CD4-positive, alpha-beta T cell (primary cell): ENCODE measurements around the gene NUDT3. TPM values are rescaled to one million over a fixed set of nuclear protein-coding genes. Genes with fewer than 3 reads are reported as not detected.

Source experiments
- ATAC-seq: fragments of 200-7000 bp; cut with Tn5 transposase; one replicate; pipeline ENCODE4 v1.10.0; 2022; ENCODE audit warnings: mild to moderate bottlenecking; ENCODE audit not compliant: poor library complexity
- CTCF ChIA-PET: fragments of 350-600 bp; sonication (Branson Sonifier 250); formaldehyde crosslinking; loops from one replicate; lab custom pipeline; 2021; ENCODE audit warnings: antibody characterized with exemption, inconsistent platforms; lab: Charles Lee
- POLR2A ChIA-PET: fragments of 350-600 bp; sonication (Branson Sonifier 250); formaldehyde crosslinking; loops from one replicate; lab custom pipeline; 2021; ENCODE audit warnings: antibody characterized with exemption, inconsistent platforms; lab: Charles Lee
- DNase-seq, 14 experiments: peaks; one replicate each; pipeline ENCODE4 v3.0.0-alpha.2; 2013 to 2020; ENCODE audit warnings: mixed read lengths in 2 of 14
- H3K27ac ChIP-seq, 2 donors: one replicate each; pipeline versions ENCODE4 v1.5.1 to v1.7.0; 2013; ENCODE audit warnings: low read length in 2 of 2, low read depth in 1 of 2, mild to moderate bottlenecking in 1 of 2
- H3K27me3 ChIP-seq, 2 experiments: 1 replicate in 1 of 2; 2 replicates in 1 of 2; pipeline versions ENCODE4 v1.6.1 to v1.7.0; 2013; ENCODE audit warnings: low read length in 2 of 2, control low read depth in 1 of 2, mild to moderate bottlenecking in 1 of 2, moderate library complexity in 1 of 2; ENCODE audit not compliant: insufficient read depth in 2 of 2, control insufficient read depth in 1 of 2
- H3K36me3 ChIP-seq: one replicate; pipeline ENCODE4 v1.6.1; 2013; ENCODE audit warnings: low read length, control low read depth; ENCODE audit not compliant: insufficient read depth
- H3K4me1 ChIP-seq: one replicate; pipeline ENCODE4 v1.6.1; 2013; ENCODE audit warnings: low read length, control low read depth; ENCODE audit not compliant: insufficient read depth
- H3K4me3 ChIP-seq: one replicate; pipeline ENCODE4 v1.5.1; 2013; ENCODE audit warnings: mild to moderate bottlenecking, low read length, moderate library complexity
- H3K9me3 ChIP-seq, 2 experiments: 1 replicate in 1 of 2; 2 replicates in 1 of 2; pipeline versions ENCODE4 v1.6.1 to v1.7.0; 2013; ENCODE audit warnings: low read length in 2 of 2, mild to moderate bottlenecking in 2 of 2, control low read depth in 1 of 2, moderate library complexity in 1 of 2; ENCODE audit not compliant: control insufficient read depth in 1 of 2, insufficient read depth in 1 of 2
- H3K27ac Mint-ChIP-seq: one replicate; pipeline ENCODE4 v1.8.0; 2020; ENCODE audit warnings: mixed read lengths
- H3K27me3 Mint-ChIP-seq: one replicate; pipeline ENCODE4 v1.8.0; 2021; ENCODE audit warnings: mixed read lengths
- H3K36me3 Mint-ChIP-seq: one replicate; pipeline ENCODE4 v1.8.0; 2021; ENCODE audit warnings: low read depth, mixed read lengths
- H3K4me1 Mint-ChIP-seq: one replicate; pipeline ENCODE4 v1.8.0; 2021; ENCODE audit warnings: low read depth, mixed read lengths
- H3K4me3 Mint-ChIP-seq: one replicate; pipeline ENCODE4 v1.8.0; 2020; ENCODE audit warnings: mild to moderate bottlenecking, mixed read lengths
- H3K9me3 Mint-ChIP-seq: one replicate; pipeline ENCODE4 v1.8.0; 2020; ENCODE audit warnings: mixed read lengths
- intact Hi-C, 2 experiments: fragments of 100-400 bp; cut with DNase I in 1 of 2; cut with micrococcal nuclease in 1 of 2; formaldehyde crosslinking; loops; one replicate each; pipeline versions ENCODE4 v1.15.1 to v1.9.0; 2023 to 2025; cut with DNase I, micrococcal nuclease
- total RNA-seq, 174 experiments: library from RNA in 2 of 174; stranded (reverse) in 2 of 174; gene quantifications; one replicate each; pipeline ENCODE4 v1.2.3 and lab custom pipeline; 2021 to 2026
- TF ChIP-seq, protein P1 (sequence below): fragments of 200-600 bp; IDR thresholded peaks from one replicate; pipeline ENCODE4 v1.8.0; 2022; ENCODE audit warnings: antibody characterized with exemption, mild to moderate bottlenecking

NUDT3 gene
- total RNA-seq, 2 experiments from 2014 or later: 14.8 to 15.0 TPM

DNA sequence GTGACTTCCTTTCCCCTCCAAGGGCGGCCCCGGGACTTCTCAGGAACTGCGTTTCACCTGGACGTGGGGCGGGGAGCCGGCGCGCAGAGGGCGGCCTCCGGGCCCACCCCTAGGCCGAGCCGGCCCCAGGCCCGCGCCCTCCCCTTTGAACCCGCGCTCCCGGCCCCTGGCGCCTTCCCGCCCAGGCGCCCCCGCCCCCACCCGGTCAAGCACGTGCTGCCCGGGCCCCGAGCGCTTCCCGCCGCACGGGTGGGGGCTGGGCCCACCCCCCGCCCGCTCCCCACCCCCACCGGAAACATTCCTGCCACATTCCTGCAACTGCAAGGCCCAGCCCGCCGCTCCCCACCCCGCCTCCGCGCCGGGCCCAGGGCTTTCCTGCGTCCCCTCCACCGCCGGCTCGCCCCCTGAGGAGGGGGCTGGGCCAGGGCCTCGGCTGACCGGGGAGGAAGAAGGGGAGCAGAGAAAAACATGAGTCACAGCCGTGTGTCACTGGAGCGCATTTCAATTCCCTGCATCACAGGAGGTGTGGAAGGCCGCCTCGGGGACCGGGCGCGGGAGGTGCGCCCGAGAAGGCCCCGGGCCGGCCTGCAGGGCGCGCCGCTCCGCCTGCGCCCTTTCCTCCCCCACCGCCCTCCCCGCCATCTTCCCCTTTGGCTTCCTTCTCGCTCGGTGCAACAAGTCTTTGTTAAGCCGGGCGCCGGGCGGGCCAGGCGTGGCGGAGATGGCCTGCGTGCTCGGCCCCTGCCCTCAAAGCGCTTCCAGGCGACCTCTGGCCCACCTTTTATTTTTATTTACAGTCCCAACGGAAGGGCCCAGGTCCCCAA is 156.9 kb downstream of the NUDT3 start:
- Histone ChIP-seq H3K36me3 (peaks cover 2% of the 10 kb centered on the region), H3K27me3 (no peaks in the 10 kb centered on the region), H3K4me1 (peaks cover 39% of the 10 kb centered on the region), H3K27ac (peak overlapping the region; percentile 97 to 99), H3K9me3 (no peaks in the 10 kb centered on the region), H3K4me3 (peak overlapping the region; percentile 90)
- peaks cover 23% of the 10 kb centered on the region for H3K36me3 Mint-ChIP-seq
- H3K4me3 Mint-ChIP-seq: peak overlapping the region; percentile 97
- POLR2A ChIA-PET: interaction anchor here (0.6 to 2.6 kb wide), 10 partner anchors 8 to 1688 kb away, joined by 3 to 98 read pairs (median 7); partner anchors contain the start of genes SMIM29 and ZNF76
- peak; percentile 40 for ATAC-seq
- H3K27ac Mint-ChIP-seq: peak overlapping the region; percentile 99
- intact Hi-C loops: loop anchor here (1.0 to 10.0 kb wide), 5 partner anchors 11 to 1263 kb away; partner anchors contain the start of gene SNRPC (in 1 of the 2)
- H3K27me3 Mint-ChIP-seq: no peaks in the 10 kb centered on the region
- peak in 13 of 14 experiments; percentile 47 to 89 (median 64) for DNase-seq
- CTCF ChIA-PET: interaction anchor here (1.7 kb wide), 1 partner anchor 13 kb away, joined by 12 read pairs; the partner anchor contains the start of gene SMIM29
- no peaks in the 10 kb centered on the region for H3K9me3 Mint-ChIP-seq
- peaks cover 35% of the 10 kb centered on the region for H3K4me1 Mint-ChIP-seq
- TF ChIP-seq, protein P1, sequence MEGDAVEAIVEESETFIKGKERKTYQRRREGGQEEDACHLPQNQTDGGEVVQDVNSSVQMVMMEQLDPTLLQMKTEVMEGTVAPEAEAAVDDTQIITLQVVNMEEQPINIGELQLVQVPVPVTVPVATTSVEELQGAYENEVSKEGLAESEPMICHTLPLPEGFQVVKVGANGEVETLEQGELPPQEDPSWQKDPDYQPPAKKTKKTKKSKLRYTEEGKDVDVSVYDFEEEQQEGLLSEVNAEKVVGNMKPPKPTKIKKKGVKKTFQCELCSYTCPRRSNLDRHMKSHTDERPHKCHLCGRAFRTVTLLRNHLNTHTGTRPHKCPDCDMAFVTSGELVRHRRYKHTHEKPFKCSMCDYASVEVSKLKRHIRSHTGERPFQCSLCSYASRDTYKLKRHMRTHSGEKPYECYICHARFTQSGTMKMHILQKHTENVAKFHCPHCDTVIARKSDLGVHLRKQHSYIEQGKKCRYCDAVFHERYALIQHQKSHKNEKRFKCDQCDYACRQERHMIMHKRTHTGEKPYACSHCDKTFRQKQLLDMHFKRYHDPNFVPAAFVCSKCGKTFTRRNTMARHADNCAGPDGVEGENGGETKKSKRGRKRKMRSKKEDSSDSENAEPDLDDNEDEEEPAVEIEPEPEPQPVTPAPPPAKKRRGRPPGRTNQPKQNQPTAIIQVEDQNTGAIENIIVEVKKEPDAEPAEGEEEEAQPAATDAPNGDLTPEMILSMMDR: no peak

GRCh38 chr6:34234667-34235306 is 157.7 kb downstream of the NUDT3 start:
- Mint-ChIP-seq H3K27me3 (no peaks in the 10 kb centered on the region), H3K9me3 (no peaks in the 10 kb centered on the region), H3K36me3 (peaks cover 18% of the 10 kb centered on the region), H3K4me3 (peak overlapping the region; percentile 86), H3K4me1 (peaks cover 31% of the 10 kb centered on the region), H3K27ac (peak overlapping the region; percentile 85)
- CTCF ChIA-PET: no interaction called here
- peaks cover 31% of the 10 kb centered on the region for H3K4me1 ChIP-seq
- ATAC-seq: no peak
- no peaks in the 10 kb centered on the region for H3K9me3 ChIP-seq
- no peak overlapping the region for H3K4me3 ChIP-seq
- H3K27me3 ChIP-seq: no peaks in the 10 kb centered on the region
- peak overlapping the region in 1 of 2 donors; percentile 99 for H3K27ac ChIP-seq
- DNase-seq: peak in 1 of 14 experiments; percentile 23
- peaks cover under 1% of the 10 kb centered on the region for H3K36me3 ChIP-seq
- TF ChIP-seq, protein P1: no peak
- intact Hi-C loops: loop anchor here in 1 of 2 experiments (5.0 to 10.0 kb wide), 4 partner anchors 293 to 1262 kb away; partner anchors contain the start of gene SNRPC
- POLR2A ChIA-PET: interaction anchor here (1.4 kb wide), 1 partner anchor 39 kb away, joined by 3 read pairs; no protein-coding TSS in a partner anchor

DNA sequence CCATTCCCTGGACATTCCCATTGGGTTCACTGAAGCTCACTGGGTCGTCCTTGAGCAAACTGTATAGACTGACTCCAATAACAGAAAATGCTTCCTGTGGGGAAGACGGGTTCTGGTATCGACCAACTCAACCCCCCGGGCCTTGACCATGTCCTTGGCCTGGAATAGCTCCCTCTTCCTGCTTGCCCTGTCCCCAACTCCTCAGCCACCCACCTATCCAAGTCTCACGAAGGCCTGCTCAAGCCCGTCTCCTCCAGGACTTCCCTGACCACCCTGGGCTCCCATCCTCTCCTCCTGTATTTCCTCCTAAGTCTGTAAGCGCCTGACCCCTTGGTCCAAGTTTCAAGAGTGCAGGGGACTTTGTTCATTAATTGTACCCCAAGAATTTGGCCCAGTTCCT is 158.6 kb downstream of the NUDT3 start:
- ChIA-PET CTCF (interaction anchor here (0.7 kb wide), 1 partner anchor 38 kb away, joined by 3 read pairs; no protein-coding TSS in a partner anchor), POLR2A (interaction anchor here (1.4 to 2.6 kb wide), 3 partner anchors 10 to 38 kb away, joined by 3 to 20 read pairs (median 3); no protein-coding TSS in a partner anchor)
- Histone ChIP-seq H3K4me1 (peaks cover 22% of the 10 kb centered on the region), H3K27ac (no peak overlapping the region), H3K27me3 (no peaks in the 10 kb centered on the region), H3K9me3 (no peaks in the 10 kb centered on the region), H3K4me3 (no peak overlapping the region), H3K36me3 (no peaks in the 10 kb centered on the region)
- intact Hi-C loops: loop anchor here in 1 of 2 experiments (10.0 kb wide), 1 partner anchor 799 kb away; no protein-coding TSS in a partner anchor
- TF ChIP-seq, protein P1: no peak
- DNase-seq (no peak), ATAC-seq (no peak)
- no peaks in the 10 kb centered on the region for H3K9me3 Mint-ChIP-seq
- no peaks in the 10 kb centered on the region for H3K27me3 Mint-ChIP-seq
- peak overlapping the region; percentile 86 for H3K4me3 Mint-ChIP-seq
- peaks cover 18% of the 10 kb centered on the region for H3K36me3 Mint-ChIP-seq
- H3K27ac Mint-ChIP-seq: peak overlapping the region; percentile 85
- peaks cover 23% of the 10 kb centered on the region for H3K4me1 Mint-ChIP-seq
